Muscle of arm (tissue), 12 donors: Measurements from ENCODE around the gene SPATS2L. TPM values are rescaled to one million over a fixed set of nuclear protein-coding genes. Genes with fewer than 3 reads are reported as not detected.
"Not testable (repeated sequence)": the region's sequence is repeated elsewhere in the genome, so short reads cannot be mapped to it uniquely, and the experiment has no call there.

Source experiments
- DNase-seq: peaks from one replicate; pipeline ENCODE4 v3.0.0-alpha.2; 2013
- polyA plus RNA-seq, 12 donors: library from polyadenylated mRNA; unstranded; fragments of 120-200 nt; gene quantifications; one replicate each; pipeline ENCODE4 v1.2.1, GENCODE V29; 2013; ENCODE audit not compliant: insufficient read length in 12 of 12

Gene SPATS2L
- polyA plus RNA-seq, 12 donors: 200 to 265 (median 233) TPM; not detected in 1

DNA sequence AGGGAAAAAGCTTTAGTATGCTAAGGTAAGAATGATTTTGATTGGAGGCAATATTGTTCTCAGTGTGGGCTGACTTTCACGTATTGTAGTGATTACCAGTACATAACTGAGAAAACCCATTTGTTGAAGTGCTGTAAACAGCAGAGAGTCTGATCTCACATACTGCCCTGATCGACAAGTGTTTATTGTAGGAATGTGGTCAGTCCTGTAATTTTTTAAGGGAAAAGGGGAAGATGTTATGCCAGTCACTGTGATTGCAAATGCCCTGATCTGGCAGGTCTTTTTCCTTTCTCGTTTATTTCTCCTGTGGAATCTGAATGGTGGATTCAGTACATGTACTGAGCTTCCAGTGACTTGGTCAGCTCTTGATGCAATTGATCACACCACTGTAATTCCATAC, 11.5 kb downstream of the SPATS2L start:
- DNase-seq: no peak

DNA sequence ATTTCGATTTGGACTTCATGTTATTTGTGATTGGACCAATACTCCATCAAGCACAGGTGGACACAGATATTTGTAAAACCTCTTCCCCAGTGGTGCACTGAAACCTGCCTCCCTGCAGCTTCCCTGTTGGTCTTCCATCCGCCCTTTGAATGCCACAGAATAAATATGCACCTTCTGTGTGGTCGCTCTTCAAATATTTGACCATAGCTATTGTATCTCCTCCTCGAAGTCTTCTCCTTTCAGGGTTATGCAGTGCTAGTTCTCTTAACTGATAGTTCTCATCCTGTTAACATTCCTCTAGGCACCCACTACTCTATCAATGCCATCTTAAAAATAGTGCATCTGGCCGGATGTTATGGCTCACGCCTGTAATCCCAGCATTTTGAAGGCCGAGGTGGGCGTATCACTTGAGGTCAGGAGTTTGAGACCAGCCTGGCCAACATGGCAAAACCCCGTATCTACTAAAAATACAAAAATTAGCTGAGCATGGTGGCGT, 12.5 kb downstream of the SPATS2L start:
- DNase-seq: no peak

DNA sequence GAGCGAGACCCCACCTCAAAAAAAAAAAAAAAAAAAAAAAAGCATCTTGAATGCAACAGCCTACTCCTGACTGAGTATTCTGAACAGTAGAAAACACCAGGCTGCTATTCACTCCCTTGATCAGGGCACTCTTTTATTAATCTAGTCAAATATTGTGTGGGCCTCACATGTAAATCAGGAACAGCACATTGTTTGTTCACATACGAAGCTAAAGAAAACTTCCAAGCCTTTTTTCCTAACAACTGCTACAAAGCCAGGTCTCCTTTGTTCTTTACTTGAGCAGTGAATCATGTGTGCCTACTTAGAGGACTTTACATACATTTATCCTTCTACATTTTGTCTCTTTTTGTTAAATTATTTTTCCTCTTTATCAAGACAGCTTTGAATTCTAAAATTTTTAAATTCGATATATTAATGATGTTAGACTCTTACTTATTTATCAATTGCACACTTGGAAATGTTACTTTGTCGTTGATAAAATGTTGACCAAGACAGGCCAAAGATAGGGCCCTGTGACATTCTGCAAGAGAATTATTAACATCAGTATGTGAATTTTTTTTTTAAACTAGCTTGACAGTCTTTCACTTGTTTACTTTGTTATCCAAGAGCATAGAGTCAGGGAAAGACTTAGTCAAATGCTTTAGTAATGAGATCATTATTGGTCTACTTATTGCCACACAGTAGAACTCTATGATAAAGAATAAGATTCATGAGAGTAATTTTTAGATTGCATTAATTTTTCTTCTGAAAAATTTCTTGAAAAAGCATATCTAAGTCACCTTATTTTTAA, 13.2 kb downstream of the SPATS2L start:
- no peak for DNase-seq

DNA sequence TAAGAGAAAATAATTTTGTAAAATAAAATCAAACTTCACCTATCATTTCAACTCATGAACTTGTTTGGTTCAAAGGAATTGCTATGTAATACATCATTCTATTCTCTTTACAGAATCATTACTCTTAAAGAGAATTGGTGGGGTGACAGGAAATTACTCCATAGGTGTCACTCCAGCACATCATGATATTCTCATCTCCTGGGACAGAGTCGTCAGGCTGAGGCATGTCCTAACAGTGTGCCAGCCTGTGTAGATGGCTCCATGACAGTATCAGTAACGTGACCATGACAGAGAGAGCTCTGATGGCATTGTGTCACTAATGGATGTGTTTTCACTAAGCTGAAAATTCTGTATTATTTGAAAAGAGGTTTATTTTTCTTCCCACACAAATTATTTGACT, 13.9 kb downstream of the SPATS2L start:
- DNase-seq: no peak

GRCh38 chr2:200320991-200321390, 14.5 kb downstream of the SPATS2L start:
- DNase-seq: no peak

GRCh38 chr2:200321780-200322534, 15.5 kb downstream of the SPATS2L start:
- DNase-seq: no peak

GRCh38 chr2:200322607-200323006, 16.1 kb downstream of the SPATS2L start:
- DNase-seq: no peak

GRCh38 chr2:200324362-200324761, 17.9 kb downstream of the SPATS2L start:
- no peak for DNase-seq

GRCh38 chr2:200329384-200329783, 22.9 kb downstream of the SPATS2L start:
- DNase-seq: no peak

DNA sequence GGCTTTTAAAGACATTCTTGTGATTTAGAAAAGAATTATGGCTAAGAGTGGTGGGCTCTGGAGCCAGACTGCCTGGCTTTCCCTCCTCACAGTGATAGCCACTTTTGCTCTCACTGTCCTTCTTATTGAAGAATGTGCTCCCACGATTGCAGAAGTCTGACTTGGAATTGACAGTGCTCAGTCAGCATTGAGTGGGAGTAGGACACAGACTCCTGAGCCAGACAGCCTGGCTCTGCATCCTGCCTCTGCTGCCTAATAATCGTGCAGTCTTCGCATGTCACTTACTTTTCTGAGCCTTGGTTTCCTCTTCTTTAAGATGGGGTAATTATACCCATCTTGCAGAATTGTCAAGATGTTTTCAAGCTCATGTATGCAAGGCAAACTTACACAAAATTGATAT, 23.3 kb downstream of the SPATS2L start:
- no peak for DNase-seq

DNA sequence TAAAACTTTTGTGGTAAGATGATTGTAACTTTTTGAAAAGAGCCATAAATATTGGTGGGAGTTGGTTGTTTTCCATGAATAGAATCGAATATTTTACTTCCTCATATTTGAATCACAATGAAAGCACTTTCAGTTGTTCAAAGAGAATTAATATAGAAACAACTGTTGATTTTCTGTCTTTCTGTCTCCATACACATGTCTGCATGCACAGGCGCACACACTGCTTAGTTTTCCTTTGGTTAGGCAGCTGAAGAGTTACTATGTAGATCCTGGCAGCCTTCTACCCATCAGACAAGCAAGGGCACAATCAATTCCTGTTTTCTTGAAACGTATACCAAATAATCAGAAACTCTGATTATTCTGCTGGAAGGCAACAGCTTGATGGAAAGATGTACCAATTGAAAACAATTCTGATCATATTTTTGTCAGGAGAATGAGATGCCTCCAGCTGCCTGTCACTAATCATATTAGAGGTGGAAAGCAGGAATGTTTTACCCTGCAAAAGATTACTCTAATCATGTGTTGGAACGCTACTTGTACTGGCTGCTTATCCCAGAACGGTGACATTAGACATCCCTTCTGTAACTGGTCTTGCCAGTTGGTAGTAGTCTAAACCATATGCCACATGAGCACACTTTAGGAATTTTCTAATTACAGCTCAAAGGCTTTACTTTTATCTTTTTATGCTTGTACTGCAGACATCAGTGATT, 24.0 kb downstream of the SPATS2L start:
- no peak for DNase-seq

- no peak for DNase-seq
Measured at GRCh38 chr2:200331061-200331400, 24.5 kb downstream of the SPATS2L start.

GRCh38 chr2:200335657-200336056, 29.2 kb downstream of the SPATS2L start:
- DNase-seq: no peak

GRCh38 chr2:200336980-200337615, 30.6 kb downstream of the SPATS2L start:
- no peak for DNase-seq

- no peak for DNase-seq
Measured at GRCh38 chr2:200337621-200338020, 31.1 kb downstream of the SPATS2L start.

GRCh38 chr2:200338692-200339091, 32.2 kb downstream of the SPATS2L start:
- DNase-seq: no peak

DNA sequence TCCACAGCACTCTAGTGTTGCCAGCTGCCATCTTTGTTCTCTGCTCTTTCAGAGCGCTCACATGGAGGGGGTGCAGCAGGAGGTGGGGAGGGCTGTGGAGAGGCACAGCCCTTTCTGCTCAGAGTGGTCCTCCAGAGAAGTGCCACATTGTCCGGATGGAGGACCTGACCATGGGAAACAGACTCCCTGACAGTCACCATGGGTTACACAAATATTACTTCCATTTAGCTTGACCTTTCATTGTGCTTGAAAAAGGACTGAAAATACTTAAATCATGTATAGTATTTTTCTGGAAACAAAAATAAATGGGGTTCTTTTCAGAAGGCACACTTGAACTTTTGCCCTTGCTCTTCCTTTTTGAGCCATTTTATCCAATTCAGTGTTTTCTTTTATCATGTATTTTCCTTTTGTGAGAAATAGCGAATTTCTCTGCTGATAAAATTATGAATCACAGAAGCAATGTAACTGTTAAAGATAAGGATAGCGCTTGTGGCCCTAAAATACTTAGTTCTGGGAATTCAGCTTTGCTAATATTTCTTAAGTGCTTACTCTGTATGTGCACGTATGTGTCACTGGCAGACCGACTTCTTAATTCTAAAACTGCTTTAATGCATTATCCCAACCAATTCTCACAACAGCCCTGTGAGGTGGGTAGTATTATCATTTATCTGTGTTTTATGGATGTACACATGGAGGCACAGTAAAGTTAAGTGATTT, 34.2 kb downstream of the SPATS2L start:
- DNase-seq: no peak

GRCh38 chr2:200341376-200341775, 34.9 kb downstream of the SPATS2L start:
- no peak for DNase-seq

- no peak for DNase-seq
Measured at GRCh38 chr2:200342235-200342634, 35.7 kb downstream of the SPATS2L start.

- no peak for DNase-seq
Measured at GRCh38 chr2:200342654-200343053, 36.2 kb downstream of the SPATS2L start.

- DNase-seq: not testable (repeated sequence)
Measured at GRCh38 chr2:200344202-200344601, 37.7 kb downstream of the SPATS2L start.
